GM18909 (cell line): ENCODE data around the gene TNRC6C.
"Not testable (repeated sequence)": the region's sequence is repeated elsewhere in the genome, so short reads cannot be mapped to it uniquely, and the experiment has no call there.

Experiments used
- ATAC-seq: cut with Tn5 transposase; IDR thresholded peaks from one replicate; pipeline ENCODE4 v1.9.1; 2021; ENCODE audit warnings: mild to moderate bottlenecking; ENCODE audit not compliant: unreplicated experiment, poor library complexity

The TNRC6C gene

GRCh38 chr17:78132084-78132676, 173.7 kb downstream of the TNRC6C start:
- peak; percentile 27 for ATAC-seq

GRCh38 chr17:78132767-78133178, 174.3 kb downstream of the TNRC6C start:
- ATAC-seq: no peak

- ATAC-seq: no peak
Observed at GRCh38 chr17:78133179-78133951, 174.9 kb downstream of the TNRC6C start.

GRCh38 chr17:78133971-78134898, 175.7 kb downstream of the TNRC6C start:
- ATAC-seq: no peak

- no peak for ATAC-seq
Observed at GRCh38 chr17:78134899-78135385, 176.4 kb downstream of the TNRC6C start.

GRCh38 chr17:78135858-78136500, 177.5 kb downstream of the TNRC6C start:
- ATAC-seq: no peak

- ATAC-seq: no peak
Observed at GRCh38 chr17:78137392-78138203, 179.1 kb downstream of the TNRC6C start.

GRCh38 chr17:78138204-78139060, 179.9 kb downstream of the TNRC6C start:
- ATAC-seq: no peak

GRCh38 chr17:78139861-78140168, 181.3 kb downstream of the TNRC6C start:
- not testable (repeated sequence) for ATAC-seq

- peak; percentile 82 for ATAC-seq
Observed at GRCh38 chr17:78140169-78141051, 181.9 kb downstream of the TNRC6C start.

GRCh38 chr17:78141437-78142118, 183.1 kb downstream of the TNRC6C start:
- ATAC-seq: no peak

- ATAC-seq: no peak
Observed at GRCh38 chr17:78142119-78142861, 183.8 kb downstream of the TNRC6C start.

- ATAC-seq: no peak
Observed at GRCh38 chr17:78143214-78144146, 185.0 kb downstream of the TNRC6C start.

- ATAC-seq: no peak
Observed at GRCh38 chr17:78144147-78144719, 185.7 kb downstream of the TNRC6C start.
